Measurements from ENCODE around the gene CRADD. TPM values are rescaled to one million over a fixed set of nuclear protein-coding genes. Genes with fewer than 3 reads are reported as not detected.

The CRADD gene
- total RNA-seq, 4 donors from 2014 or later = 19.4 to 28.7 (median 22.6) TPM

- H3K27ac ChIP-seq = peak overlapping the region in 1 of 4 donors; percentile 92
- in situ Hi-C loops (cut with MboI; ENCODE audit: low sequenced_read_pairs in 4 of 4) (no loop called here), intact Hi-C loops (cut with DNase I; ENCODE audit: low total_unique reads) (loop anchor here (10.0 kb wide), 1 partner anchor 980 kb away; no protein-coding TSS in a partner anchor)
- H3K36me3 ChIP-seq = no peaks in the 10 kb centered on the region
- no peak for ATAC-seq
- no peak for DNase-seq
- H3K4me1 ChIP-seq = peaks cover 18 to 25% of the 10 kb centered on the region in 2 donors
- no peaks in the 10 kb centered on the region for H3K9me3 ChIP-seq
- TF ChIP-seq CTCF (IDR thresholded peaks at IDR 0.05 in 4 of 5, conservative IDR thresholded peaks at IDR 0.05 in 1 of 5) (no peak), POLR2A (IDR thresholded peaks at IDR 0.05) (no peak)
- no peak overlapping the region for H3K4me3 ChIP-seq
- no peaks in the 10 kb centered on the region for H3K27me3 ChIP-seq
These were observed 12.5 kb upstream of the CRADD start for GRCh38 chr12:93664573-93665138.

DNA sequence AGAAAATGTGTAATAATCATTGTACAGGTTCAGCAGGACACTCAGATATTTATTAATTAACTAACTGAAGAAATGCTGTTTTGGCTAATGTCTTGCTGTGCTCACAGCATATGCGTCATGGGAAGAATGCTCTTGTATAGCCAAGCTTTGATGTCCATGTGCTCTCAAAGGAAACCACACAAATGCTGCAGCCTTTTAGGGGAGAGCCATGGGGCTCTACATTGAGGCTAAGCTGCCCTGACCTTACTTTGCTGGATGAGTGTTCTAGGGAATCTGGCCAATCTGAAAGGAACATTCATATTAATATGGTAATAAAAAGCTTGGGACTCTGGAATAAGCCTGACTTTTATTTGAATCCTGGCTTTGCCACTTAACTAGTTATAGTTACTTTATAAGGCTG, 9.5 kb upstream of the CRADD start:
- Histone ChIP-seq H3K27me3 (no peaks in the 10 kb centered on the region), H3K4me3 (no peak overlapping the region), H3K9me3 (no peaks in the 10 kb centered on the region), H3K27ac (no peak overlapping the region), H3K36me3 (no peaks in the 10 kb centered on the region), H3K4me1 (peaks cover 17 to 19% of the 10 kb centered on the region in 2 donors)
- no peak for DNase-seq
- in situ Hi-C loops (cut with MboI; ENCODE audit: low sequenced_read_pairs in 4 of 4) = no loop called here
- intact Hi-C loops (cut with DNase I; ENCODE audit: low total_unique reads) = loop anchor here (10.0 kb wide), 1 partner anchor 977 kb away; no protein-coding TSS in a partner anchor
- ATAC-seq = no peak
- TF ChIP-seq CTCF (IDR thresholded peaks at IDR 0.05 in 4 of 5, conservative IDR thresholded peaks at IDR 0.05 in 1 of 5) = no peak
- no peak for TF ChIP-seq POLR2A (IDR thresholded peaks at IDR 0.05)

DNA sequence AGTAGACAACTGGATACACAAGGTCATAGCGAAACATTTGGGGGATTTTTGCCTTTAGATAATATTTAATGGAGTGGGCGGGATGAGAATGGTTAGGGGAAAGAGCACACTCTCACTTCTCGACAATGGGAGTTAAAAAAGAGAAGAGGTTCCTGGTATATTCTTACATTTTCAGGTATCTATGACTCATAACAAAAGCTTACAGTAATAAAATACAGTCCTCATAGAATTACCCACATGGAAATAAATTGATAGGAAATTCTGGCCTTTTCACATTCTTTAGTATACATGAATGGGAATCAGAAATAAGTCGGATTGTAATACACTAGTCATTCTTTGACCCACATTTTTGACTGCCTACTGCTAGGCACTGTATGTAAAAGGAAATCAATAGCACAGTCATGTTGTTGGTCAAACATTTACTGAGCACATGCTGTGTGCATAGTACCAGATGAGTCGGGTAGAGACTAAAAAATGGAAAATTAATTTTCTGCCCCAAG, 8.2 kb upstream of the CRADD start:
- no peaks in the 10 kb centered on the region for H3K36me3 ChIP-seq

GRCh38 chr12:93669452-93669851, 7.7 kb upstream of the CRADD start:
- H3K27ac ChIP-seq = no peak overlapping the region
- no peak for ATAC-seq
- in situ Hi-C loops (cut with MboI; ENCODE audit: low sequenced_read_pairs in 4 of 4) = no loop called here
- no peaks in the 10 kb centered on the region for H3K27me3 ChIP-seq
- TF ChIP-seq POLR2A (IDR thresholded peaks at IDR 0.05) = no peak
- TF ChIP-seq CTCF (IDR thresholded peaks at IDR 0.05 in 4 of 5, conservative IDR thresholded peaks at IDR 0.05 in 1 of 5) = no peak
- no peak overlapping the region for H3K4me3 ChIP-seq
- H3K36me3 ChIP-seq = no peaks in the 10 kb centered on the region
- peaks cover 0 to 7% of the 10 kb centered on the region in 2 donors for H3K4me1 ChIP-seq
- no peaks in the 10 kb centered on the region for H3K9me3 ChIP-seq
- intact Hi-C loops (cut with DNase I; ENCODE audit: low total_unique reads) = loop anchor here (10.0 kb wide), 1 partner anchor 975 kb away; no protein-coding TSS in a partner anchor
- no peak for DNase-seq

More for the DNA sequence above, 8.2 kb upstream of the CRADD start:
- DNase-seq (no peak), ATAC-seq (no peak)
- Histone ChIP-seq H3K9me3 (no peaks in the 10 kb centered on the region), H3K27me3 (no peaks in the 10 kb centered on the region), H3K4me1 (peaks cover 5 to 8% of the 10 kb centered on the region in 2 donors), H3K27ac (no peak overlapping the region), H3K4me3 (no peak overlapping the region)
- intact Hi-C loops (cut with DNase I; ENCODE audit: low total_unique reads) (loop anchor here (10.0 kb wide), 1 partner anchor 976 kb away; no protein-coding TSS in a partner anchor), in situ Hi-C loops (cut with MboI; ENCODE audit: low sequenced_read_pairs in 4 of 4) (no loop called here)
- TF ChIP-seq POLR2A (IDR thresholded peaks at IDR 0.05) = no peak
- TF ChIP-seq CTCF (IDR thresholded peaks at IDR 0.05 in 4 of 5, conservative IDR thresholded peaks at IDR 0.05 in 1 of 5) = no peak

All from gastrocnemius medialis (tissue), 4 donors.